Measurements from ENCODE around the gene AGPAT3.

AGPAT3 gene

GRCh38 chr21:43935711-43936110, 70.7 kb downstream of the AGPAT3 start:
- no peak for DNase-seq (ENCODE audit: low spot score)

DNA sequence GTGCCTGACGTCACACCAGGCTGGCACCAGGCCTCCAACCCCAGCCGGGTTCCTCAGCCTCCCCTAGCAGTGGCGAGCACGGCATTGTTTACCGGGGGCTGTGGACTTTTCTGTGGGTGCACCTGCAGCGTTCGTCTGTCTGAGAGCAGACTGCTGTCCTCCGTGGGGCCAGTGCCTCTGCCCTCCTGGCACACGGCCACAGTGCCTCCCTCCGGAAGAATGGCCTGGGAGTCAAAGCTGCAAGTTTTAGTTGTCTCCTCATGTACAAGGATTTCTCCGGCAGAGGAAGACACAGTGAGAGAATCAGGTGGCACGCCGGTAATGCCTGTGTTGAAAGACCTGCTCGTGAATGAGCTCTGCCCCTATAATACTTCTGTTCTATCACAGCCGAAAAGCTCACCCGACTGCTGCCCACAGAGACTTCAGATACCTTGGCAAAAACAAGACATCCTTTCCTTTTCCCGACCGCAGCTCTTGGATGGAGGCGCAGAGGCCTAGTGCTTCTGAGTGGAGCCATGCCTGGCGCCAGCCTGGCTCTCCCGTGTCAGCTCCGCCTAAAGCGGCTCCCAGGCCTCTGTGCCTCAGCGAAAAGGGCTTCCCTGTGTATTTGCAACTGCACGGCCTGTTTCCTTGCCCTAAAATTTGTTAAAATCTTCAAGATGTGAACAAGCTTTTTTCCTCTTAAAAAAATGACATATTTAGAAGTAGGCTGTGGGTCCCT, 71.4 kb downstream of the AGPAT3 start:
- no peak for DNase-seq (ENCODE audit: low spot score)

DNA sequence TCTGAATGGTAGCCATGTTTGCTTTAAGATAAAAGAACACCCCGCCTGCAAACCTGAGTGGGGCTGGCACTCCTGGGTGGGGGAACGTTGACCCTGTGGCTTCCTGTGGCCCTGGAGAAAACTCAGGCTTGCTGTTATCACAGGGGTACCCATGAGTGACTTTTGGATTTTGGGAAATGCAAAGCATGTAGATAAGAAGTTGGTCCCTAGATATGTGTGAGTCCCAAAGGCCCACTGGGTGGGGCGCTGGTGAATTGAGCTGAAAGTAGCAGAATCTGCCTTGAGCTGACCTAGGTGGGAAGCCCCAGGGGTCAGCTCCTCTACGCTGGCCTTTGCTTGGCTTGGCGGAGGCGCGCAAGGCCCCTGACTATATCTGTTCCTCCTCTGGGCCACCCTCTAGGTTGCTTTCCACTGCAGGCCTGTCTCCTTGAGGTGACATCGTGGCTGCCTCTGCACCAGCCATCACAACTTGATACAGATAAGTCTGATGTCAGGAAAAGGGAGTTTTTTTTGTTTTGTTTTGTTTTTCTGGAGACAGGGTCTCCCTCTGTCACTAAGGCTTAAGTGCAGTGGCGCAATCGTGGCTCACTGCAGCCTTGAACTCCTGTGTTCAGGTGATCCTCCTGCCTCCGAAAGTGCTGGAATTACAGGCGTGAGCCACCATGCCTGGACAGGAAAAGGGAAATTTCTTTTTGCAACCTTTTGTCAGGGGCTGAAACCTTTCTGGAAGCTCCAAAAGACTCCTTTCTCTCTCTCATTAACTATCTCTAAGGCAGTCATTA, 72.2 kb downstream of the AGPAT3 start:
- DNase-seq (ENCODE audit: low spot score): no peak

DNA sequence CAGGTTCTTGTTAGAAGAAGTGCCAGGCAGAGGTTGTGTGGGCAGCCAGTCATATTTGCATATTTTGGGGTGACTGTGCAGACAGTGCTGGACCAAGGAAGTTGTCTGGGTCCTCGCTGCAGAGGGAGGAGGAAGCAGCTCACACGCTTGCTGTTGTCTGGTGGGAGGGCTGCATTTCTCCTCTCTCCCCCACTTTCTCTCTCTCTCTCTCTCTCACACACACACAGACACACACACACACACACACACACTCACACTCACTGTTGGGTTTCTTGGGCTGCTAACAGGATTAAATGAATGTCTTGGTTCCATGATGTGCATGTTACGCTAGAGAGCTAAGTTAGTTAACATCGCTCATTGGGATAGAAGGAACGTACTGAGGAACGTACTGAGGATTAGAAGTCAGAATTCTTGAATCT, 72.9 kb downstream of the AGPAT3 start:
- DNase-seq (ENCODE audit: low spot score): no peak

DNA sequence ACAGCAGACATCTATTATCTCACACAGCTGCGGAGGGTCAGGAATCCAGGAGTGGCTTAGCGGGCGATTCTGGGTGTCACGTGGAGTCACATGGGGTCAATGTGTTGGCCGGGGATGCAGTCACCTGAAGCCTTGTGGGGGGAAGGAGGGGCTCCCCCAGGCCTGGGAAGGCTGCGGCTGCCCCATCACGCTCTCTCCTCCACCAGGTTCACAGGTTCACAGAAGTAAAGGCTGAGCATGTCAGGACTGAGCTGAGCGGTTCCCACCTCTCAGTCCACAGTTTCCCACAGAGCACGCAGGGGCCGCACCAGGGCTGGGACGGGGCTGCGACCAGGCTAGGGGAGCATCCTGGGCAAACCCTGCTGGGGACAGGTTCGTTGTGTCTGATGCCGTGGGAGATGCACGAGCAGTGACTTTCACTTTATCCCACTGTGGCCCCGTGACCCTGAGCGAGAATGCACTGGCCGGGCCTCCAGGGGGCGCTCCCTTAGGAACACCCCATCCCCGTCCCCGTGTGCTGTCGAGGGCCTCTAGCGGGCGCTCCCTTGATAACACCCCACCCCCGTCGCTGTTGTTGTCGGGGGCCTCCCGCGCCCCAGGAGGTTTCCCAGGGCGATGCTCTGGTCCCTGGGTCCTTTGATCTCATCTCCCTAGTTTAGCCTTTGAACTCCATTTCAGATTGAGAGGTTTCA, 73.9 kb downstream of the AGPAT3 start:
- peak; percentile 31 for DNase-seq (ENCODE audit: low spot score)

DNA sequence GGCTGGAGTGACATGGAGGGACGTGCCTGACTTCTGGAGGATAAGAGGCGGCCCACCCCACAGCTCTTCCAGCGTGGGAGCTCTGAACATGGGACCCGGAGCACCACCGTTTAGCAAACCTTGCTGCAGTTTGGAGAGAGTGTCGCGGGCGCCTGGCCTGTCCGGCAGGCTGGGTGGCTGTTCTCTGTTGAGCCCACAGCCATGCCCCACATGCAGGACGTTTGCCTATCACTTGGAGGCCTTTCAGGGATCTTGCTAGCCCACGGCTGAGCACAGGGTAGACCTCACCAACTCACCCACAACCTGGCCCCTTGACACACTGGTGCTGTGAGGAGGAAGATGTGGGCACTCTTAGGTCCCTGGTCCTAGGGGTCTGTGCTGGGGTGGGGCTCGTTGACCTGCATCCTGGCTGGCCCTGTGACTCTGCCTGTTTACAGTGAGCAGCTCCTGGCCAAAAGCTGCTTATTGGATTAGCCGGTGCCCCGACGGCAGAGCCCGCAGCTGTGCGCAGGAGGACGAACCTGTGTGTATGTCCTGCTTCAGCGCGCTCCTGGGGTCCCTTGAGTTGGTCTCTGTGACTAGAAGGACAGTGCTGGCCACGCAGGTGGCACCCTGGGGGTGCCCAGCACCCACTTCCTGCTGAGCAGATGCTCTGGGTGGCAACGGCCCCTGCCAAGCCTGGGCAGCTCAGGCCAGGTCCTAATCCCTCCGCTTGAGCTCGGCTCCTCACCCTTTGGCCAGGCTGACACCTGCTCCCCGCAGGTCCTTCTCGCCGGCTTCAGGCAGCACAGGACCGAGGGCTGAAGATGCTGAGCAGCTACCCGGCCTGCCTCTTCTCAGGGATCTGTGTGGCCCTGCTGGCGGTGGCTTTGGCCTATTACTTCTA, 74.7 kb downstream of the AGPAT3 start:
- no peak for DNase-seq (ENCODE audit: low spot score)

GRCh38 chr21:43940329-43941050, 75.5 kb downstream of the AGPAT3 start:
- no peak for DNase-seq (ENCODE audit: low spot score)

- no peak for DNase-seq (ENCODE audit: low spot score)
Measured at GRCh38 chr21:43942201-43942600, 77.2 kb downstream of the AGPAT3 start.

DNA sequence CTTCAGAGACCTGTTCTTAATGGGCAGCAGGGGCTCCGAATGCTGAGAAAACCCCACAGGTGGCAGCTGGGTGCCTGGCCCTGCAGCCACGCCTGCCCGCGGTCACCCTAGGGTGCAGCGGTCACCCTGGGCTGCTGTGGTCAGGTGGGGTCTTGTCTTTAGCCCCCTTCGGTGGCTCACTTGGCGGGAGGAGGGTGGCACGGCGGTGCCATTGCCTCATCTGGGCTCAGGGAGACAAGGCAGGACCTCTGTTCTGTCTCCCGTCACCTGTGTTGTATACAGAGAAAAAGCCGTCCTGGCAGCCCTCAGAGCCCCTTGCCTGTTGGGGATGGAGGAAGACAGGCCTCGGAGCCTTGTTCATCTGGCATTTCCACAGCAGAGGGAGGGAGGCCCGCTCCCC, 77.6 kb downstream of the AGPAT3 start:
- no peak for DNase-seq (ENCODE audit: low spot score)

- DNase-seq (ENCODE audit: low spot score): no peak
Measured at GRCh38 chr21:43943512-43944077, 78.6 kb downstream of the AGPAT3 start.

- no peak for DNase-seq (ENCODE audit: low spot score)
Measured at GRCh38 chr21:43944078-43944633, 79.1 kb downstream of the AGPAT3 start.

GRCh38 chr21:43944757-43945156, 79.7 kb downstream of the AGPAT3 start:
- DNase-seq (ENCODE audit: low spot score): no peak

DNA sequence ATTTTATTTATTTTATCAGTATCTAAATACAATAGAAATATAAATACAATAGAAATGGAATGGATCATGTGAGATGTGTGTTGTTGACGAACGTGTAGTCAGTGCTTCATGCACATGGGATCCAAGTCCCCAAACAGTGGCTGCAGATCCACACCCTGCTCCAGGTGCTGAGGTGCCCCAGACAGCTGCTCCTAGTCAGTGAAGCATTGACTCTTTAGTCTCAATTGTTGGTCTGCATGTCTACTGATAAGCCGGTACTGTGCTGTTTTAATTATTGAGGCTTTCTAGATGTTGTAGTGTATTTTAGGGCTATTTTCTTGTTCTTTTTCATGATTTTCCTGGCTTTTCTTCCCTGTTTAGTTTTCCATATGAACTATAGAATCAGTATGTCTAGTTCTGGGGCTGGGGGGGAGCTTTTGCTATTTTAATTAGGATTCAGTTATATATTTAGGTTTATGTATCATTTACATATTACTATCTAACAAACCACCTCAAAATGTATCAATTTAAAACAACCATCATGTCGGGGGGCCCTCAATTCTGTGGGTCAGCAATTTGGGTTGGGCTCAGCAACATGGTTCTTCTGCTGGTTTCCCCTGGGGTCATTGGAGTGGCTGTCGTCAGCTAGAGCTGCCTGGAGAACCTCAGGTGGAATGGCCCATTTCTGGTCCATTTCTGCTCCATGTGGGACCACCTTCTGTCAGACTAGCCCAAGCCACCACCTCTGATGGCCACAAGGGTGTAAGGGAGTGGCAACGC, 83.9 kb downstream of the AGPAT3 start:
- DNase-seq (ENCODE audit: low spot score): no peak

- no peak for DNase-seq (ENCODE audit: low spot score)
Measured at GRCh38 chr21:43949499-43950208, 84.6 kb downstream of the AGPAT3 start.

DNA sequence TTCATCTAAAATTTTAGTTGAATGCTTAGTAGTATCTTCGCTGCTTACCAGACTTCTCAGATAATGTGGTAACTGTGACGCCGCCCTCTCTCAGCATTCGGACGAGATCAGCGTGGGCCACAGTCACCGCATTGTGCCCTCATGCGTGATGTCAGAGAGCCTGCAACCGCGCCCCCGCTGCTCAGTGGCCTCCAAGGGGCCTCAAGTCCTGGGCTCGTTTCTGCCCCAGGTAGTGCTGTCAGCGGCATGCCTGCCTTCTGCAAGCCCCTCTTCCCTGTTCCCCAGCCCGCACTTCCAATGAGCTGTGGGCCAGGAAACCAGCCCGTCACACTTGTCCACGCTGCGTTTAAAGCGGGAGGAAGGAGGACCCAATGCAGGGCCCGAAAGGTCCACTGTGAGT, 85.5 kb downstream of the AGPAT3 start:
- DNase-seq (ENCODE audit: low spot score): no peak

DNA sequence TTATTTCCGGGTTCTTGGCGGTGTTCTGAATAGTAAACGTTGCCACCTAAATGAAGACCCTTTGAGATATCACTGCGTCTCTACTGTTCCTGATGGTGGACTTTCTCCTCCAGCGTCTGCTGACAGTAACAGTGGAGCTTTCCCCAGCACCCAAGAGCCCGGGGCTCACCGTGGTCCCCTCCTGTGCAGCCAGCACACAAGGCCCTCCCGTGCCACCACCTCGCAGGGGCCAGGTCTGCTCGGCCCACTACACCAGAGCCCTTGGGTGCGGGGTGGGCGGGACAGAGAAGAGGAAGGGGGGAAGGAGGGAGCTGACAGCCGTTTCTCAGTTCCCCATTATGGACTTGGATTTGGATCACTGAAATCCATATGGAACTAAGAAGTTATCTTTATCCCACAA, 85.9 kb downstream of the AGPAT3 start:
- DNase-seq (ENCODE audit: low spot score): no peak

DNA sequence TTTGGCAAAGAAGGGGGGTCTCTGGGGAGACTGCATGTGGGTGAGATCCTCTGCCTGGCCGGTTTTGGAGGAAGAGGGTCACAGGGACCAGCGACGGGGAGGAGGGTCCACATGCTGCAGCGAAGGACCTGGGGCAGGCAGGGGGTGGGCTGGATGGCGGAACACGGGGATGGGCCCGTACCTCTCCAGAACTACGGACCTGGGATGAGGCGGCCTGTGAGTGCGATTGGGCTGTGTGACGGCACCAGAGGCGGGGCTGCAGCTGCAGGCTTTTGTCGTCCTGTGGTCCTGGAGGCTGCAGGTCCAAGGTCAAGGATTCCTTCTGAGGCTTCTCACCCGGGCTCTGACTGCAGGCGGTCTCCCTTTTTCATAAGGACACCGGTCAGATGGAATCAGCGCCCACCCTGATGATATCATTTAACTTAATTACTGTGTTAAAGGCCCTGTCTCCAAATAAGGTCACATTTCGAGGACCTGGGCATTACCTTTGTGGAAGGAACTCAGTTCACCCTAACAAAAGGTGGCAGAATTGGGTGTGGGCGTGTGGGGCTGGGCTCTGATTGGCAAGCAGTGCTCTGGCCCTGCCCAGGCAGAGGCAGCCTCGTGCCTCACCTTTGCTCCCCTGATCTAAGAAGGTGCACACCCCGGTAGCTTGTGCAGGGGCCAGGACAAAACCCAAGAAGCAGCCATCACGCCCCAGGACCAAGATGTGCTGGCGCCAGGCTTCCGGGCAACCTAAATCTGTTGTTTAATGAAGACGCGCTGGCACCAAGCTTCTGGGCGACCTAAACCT, 87.1 kb downstream of the AGPAT3 start:
- DNase-seq (ENCODE audit: low spot score): peak; percentile 33

DNA sequence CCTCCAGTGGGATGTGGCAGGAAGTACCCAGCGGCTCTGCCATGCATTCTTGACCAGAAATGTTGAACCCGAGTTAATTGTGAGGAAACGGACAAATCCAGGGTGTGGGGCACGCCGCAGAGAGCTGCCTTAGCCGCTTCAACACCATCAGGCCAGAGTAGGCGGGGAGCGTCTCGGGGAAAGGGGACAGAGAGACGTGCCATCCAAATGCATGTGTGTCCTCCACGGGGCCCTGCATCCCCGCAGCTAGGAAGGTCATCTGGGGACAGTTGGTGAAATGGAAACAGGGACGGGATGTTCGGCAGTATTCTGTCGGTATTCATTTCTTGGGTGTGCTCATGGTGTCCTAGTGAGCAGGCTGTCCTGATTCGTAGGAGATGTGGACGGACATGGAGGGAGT, 88.0 kb downstream of the AGPAT3 start:
- DNase-seq (ENCODE audit: low spot score): no peak
